Retinal pigment epithelial cell (primary cell): ENCODE results near the gene DCXR.

Experiments used
- DNase-seq: peaks from one replicate; pipeline ENCODE4 v3.0.0-alpha.2; 2010; ENCODE audit warnings: low read depth
- H3K4me3 ChIP-seq: 2 replicates; pipeline ENCODE4 v1.5.1; 2011; ENCODE audit warnings: mild to moderate bottlenecking, low read length, control low read depth, moderate library complexity
- TF ChIP-seq, protein P1 (sequence below): conservative IDR thresholded peaks from 2 replicates; pipeline ENCODE4 v1.5.1; 2011; ENCODE audit warnings: low read depth, low read length, control low read depth, inconsistent platforms

The DCXR gene

DNA sequence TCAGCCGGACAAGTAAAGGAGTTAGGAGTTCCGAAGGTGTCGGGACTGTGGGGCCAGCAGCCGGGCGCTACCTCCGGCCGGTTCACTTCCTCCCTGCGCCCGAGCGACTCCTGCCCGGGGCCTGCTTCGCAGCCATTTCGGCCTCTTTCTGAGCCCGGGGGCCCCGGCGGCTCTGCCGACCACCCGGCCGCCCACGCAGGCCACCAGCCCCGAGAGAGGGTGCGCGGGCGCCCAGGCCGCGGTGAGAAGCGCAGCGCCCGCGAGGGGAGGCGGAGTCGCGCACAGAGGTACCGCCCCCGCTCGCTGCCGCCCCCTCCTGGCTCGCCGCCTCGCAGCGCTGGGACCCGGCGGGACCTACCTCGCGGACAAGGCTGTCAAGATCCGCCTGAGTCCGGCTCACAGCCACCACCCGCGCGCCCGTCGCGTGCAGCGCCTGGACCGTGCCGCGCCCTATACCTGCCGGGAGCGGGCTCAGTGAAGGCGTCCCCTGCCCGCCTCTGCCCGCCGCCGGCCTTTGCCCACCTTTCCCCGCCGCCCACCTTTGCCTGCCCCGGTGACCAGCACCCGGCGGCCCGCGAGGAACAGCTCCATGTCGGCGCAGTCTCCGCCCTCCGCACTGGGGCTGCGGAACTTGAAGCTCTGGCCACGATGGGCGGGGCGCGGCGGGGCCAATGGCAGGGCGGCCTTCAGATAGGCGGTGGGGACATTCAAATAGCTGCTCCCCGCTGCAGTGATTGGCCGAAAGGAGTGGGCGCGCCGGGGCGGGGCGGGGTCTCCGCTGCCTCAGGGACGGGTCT, at the start of gene DCXR:
DCXR (minus strand) TSS at position 606 of the 797 bp plus-strand sequence; CDS start at position 591, 15 bp downstream.
- TF ChIP-seq, protein P1, sequence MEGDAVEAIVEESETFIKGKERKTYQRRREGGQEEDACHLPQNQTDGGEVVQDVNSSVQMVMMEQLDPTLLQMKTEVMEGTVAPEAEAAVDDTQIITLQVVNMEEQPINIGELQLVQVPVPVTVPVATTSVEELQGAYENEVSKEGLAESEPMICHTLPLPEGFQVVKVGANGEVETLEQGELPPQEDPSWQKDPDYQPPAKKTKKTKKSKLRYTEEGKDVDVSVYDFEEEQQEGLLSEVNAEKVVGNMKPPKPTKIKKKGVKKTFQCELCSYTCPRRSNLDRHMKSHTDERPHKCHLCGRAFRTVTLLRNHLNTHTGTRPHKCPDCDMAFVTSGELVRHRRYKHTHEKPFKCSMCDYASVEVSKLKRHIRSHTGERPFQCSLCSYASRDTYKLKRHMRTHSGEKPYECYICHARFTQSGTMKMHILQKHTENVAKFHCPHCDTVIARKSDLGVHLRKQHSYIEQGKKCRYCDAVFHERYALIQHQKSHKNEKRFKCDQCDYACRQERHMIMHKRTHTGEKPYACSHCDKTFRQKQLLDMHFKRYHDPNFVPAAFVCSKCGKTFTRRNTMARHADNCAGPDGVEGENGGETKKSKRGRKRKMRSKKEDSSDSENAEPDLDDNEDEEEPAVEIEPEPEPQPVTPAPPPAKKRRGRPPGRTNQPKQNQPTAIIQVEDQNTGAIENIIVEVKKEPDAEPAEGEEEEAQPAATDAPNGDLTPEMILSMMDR: peak; percentile 62
- peak within 1 kb of the TSS; percentile 64 for H3K4me3 ChIP-seq
- peak; percentile 80 for DNase-seq

DNA sequence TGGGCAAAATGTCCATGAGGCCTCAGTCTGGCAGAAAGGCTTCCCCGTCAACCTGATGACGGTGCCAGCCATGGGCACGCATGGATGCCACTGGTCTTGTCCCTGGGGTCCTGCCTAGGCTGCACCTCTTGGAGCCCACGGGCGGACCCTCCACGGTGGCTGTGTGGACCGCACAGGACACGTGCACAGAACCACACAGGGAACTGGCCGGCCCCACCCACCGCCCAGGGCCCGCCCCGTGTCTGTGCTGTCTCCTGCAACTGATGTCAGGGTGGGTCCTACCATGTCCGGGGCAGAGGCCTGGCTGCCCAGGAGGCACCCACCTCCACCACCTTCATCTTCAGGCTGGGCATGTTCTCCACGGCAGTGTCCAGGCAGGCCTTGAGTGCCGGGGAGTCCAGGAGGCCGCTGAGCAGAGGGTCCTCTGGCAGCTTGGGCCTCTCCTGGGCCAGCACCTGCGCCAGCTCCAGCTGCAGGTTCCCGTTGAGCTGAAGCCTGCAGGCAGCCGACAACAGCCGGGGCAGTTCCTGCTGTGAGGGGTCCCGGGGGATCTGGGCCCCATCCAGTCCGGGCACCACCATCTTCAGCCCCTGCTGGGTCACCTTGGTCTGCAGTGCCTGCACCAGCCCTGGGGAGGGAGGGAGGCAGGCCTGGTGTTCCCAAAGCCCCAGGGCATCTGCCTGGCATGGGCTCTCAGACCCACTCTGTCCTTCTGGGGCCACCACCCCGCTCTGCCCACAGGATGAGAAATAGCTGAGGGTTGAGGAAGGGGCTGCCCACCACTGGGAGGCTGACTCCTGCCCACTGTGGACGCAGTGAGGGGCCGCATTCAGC, 48.7 kb upstream of the DCXR start:
- TF ChIP-seq, protein P1: no peak
- no peak overlapping the region for H3K4me3 ChIP-seq
- no peak for DNase-seq

DNA sequence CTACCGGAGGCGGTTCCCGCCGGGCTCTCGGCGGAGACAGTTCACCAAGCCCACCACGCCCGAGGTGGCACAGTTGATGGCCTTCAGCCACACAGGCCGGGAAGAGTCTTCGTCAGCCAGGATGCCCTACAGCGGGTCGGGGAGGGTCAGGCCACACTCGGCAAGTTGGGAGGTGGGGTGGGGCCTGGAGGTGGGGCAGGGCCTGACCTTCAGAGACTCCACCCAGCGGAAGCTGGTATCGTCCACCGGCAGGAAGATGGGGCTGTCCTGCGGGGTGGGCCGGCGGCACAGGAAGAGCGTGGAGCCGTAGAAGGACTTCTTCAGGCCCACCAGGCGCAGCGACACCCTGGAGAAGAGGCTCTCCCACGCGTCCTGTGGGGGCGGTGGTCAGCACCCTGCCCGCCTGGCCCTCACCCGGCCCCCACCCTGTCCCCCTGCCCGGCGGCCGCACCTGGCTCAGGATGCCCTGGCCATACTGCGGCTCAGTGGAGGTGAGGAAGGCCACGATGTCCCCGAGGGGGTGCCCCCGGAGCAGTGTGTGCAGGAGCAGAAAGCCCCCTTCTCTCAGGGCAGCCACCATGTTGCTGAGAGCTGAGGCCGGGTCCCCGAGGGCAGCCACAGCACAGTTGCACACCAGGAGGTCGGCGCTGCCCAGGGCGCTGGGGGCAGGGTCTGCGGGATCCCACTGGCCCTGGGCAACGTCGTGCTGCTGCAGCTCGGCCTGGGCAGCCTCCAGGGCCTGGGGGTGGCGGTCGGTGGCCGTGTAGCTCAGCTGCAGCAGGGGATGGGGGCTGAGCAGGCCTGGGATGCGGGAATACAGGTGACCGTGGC, 47.7 kb upstream of the DCXR start:
- no peak overlapping the region for H3K4me3 ChIP-seq
- DNase-seq: no peak
- TF ChIP-seq, protein P1: no peak

DNA sequence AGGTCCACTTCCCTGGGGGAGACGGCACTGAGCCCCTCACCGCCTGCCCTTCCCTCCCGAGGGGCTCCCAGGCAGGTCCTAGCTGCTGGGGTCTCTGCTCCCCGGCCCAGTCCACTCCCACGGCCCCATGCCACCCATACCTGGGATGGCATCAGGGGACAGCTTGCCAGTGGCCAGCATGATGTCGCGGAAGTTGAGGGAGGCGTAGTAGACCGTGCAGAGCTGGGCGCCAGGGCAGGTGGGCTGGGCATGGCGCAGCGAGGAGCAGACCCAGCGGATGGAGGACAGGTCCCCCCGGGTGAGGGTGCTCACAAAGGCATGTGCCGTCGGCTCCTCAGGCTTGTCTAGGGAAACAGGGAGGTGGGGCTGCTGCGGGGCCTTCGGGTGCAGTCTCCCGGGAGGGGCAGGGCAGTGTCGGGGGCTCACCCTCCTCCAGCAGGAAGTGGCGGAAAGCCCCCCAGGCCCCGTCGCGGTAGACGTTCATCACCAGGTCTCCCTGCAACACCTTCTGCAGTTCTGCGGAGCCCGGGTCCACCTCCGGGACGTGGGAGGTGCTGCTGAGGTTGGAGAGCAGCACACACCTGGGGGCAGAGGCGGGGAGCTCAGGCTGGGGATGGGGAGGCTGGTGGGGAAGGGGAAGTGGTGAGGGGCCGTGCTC, 47.0 kb upstream of the DCXR start:
- TF ChIP-seq, protein P1: no peak
- no peak overlapping the region for H3K4me3 ChIP-seq
- no peak for DNase-seq

DNA sequence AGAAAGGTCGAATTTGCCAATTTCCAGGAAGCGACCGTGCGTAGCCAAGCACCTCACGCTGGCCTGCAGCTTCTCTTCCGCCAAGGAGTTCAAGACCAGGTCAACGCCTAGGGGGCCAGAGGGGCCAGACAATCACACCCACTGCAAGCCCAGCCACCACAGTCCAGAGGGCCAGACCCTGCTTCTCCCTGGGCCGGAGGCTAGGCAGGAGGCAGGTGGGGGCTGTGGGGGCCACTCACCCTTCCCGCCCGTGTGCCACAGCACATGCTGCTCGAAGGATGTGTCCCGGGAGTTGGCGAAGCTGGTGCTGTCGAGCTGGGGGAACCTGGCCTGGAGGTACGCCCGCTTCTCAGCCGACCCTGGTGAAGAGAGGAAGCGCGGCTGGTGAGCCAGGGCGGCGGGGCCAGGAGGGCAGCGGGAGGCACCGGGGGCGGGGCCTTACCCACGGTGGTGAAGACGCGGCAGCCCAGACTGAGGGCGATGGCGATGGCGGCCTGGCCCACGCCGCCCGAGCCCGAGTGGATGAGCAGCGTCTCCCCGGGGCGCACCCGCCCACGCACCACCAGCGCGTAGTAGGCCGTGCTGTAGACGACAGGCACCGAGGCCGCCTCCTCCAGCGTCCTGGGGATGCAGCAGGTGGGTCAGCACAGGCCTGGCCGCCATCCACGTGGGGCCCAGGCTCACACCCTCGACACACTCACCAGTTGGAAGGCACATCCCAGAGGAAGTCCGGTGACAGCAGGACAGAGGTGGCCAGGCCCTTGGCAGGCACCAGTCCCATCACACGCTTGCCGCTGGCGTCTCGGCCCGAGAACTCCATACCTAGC, 46.2 kb upstream of the DCXR start:
- DNase-seq: no peak
- no peak overlapping the region for H3K4me3 ChIP-seq
- TF ChIP-seq, protein P1: no peak

DNA sequence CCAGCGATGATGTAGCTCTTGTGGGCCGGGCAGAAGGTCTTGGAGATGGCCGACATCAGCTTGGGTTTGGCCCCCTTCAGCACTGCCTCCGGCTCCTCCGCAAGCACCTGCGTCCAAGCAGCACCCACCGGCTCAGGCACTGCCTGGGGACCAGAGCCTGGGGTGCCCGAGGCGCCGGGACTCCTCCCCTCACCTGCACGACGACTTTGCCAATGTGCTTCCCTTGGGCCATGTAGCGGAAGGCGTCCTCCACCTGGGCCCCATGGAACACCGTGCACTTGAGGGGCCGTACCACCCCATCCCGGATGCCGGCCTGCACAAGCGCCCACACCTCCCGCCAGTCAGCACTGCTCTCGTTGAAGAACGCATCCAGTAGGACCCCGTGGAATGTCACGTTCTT, 45.5 kb upstream of the DCXR start:
- DNase-seq: no peak
- TF ChIP-seq, protein P1: no peak
- H3K4me3 ChIP-seq: no peak overlapping the region
